CD4-positive, alpha-beta T cell treated with Interleukin-21 for 1 hour (primary cell): Measurements from ENCODE around the gene ERC2.

Source experiments
- DNase-seq: peaks from one replicate; pipeline ENCODE4 v3.0.0-alpha.2; 2020

The ERC2 gene

GRCh38 chr3:56173601-56174000 lies 294.7 kb downstream of the ERC2 start:
- no peak for DNase-seq

GRCh38 chr3:56164436-56164835 lies 303.8 kb downstream of the ERC2 start:
- no peak for DNase-seq

GRCh38 chr3:56157693-56158362 lies 310.4 kb downstream of the ERC2 start:
- DNase-seq, result no peak

- DNase-seq, result no peak
Observed at GRCh38 chr3:56154297-56154696, 314.0 kb downstream of the ERC2 start.

GRCh38 chr3:56147354-56147753 lies 320.9 kb downstream of the ERC2 start:
- DNase-seq, result no peak

GRCh38 chr3:56145410-56145809 lies 322.9 kb downstream of the ERC2 start:
- DNase-seq, result no peak

- DNase-seq, result no peak
Observed at GRCh38 chr3:56144805-56145204, 323.5 kb downstream of the ERC2 start.

- no peak for DNase-seq
Observed at GRCh38 chr3:56137415-56137814, 330.9 kb downstream of the ERC2 start.

GRCh38 chr3:56136514-56136913 lies 331.8 kb downstream of the ERC2 start:
- DNase-seq, result no peak

GRCh38 chr3:56135941-56136340 lies 332.3 kb downstream of the ERC2 start:
- DNase-seq, result no peak

- DNase-seq, result no peak
Observed at GRCh38 chr3:56133423-56133822, 334.8 kb downstream of the ERC2 start.

GRCh38 chr3:56132762-56133161 lies 335.5 kb downstream of the ERC2 start:
- DNase-seq, result no peak

- DNase-seq, result no peak
Observed at GRCh38 chr3:56131974-56132590, 336.2 kb downstream of the ERC2 start.

- no peak for DNase-seq
Observed at GRCh38 chr3:56130036-56130435, 338.2 kb downstream of the ERC2 start.

- no peak for DNase-seq
Observed at GRCh38 chr3:56126632-56127031, 341.6 kb downstream of the ERC2 start.

- no peak for DNase-seq
Observed at GRCh38 chr3:56125358-56126005, 342.8 kb downstream of the ERC2 start.

- no peak for DNase-seq
Observed at GRCh38 chr3:56124546-56124945, 343.7 kb downstream of the ERC2 start.

GRCh38 chr3:56123487-56123886 lies 344.8 kb downstream of the ERC2 start:
- DNase-seq, result no peak

- DNase-seq, result no peak
Observed at GRCh38 chr3:56122911-56123310, 345.4 kb downstream of the ERC2 start.

- no peak for DNase-seq
Observed at GRCh38 chr3:56121716-56122115, 346.6 kb downstream of the ERC2 start.

- DNase-seq, result no peak
Observed at GRCh38 chr3:56119575-56120349, 348.5 kb downstream of the ERC2 start.

- no peak for DNase-seq
Observed at GRCh38 chr3:56118968-56119367, 349.3 kb downstream of the ERC2 start.

- DNase-seq, result no peak
Observed at GRCh38 chr3:56115698-56116097, 352.6 kb downstream of the ERC2 start.

- DNase-seq, result no peak
Observed at GRCh38 chr3:56115199-56115598, 353.1 kb downstream of the ERC2 start.
